Measurements from ENCODE around the gene CANT1.

The CANT1 gene

DNA sequence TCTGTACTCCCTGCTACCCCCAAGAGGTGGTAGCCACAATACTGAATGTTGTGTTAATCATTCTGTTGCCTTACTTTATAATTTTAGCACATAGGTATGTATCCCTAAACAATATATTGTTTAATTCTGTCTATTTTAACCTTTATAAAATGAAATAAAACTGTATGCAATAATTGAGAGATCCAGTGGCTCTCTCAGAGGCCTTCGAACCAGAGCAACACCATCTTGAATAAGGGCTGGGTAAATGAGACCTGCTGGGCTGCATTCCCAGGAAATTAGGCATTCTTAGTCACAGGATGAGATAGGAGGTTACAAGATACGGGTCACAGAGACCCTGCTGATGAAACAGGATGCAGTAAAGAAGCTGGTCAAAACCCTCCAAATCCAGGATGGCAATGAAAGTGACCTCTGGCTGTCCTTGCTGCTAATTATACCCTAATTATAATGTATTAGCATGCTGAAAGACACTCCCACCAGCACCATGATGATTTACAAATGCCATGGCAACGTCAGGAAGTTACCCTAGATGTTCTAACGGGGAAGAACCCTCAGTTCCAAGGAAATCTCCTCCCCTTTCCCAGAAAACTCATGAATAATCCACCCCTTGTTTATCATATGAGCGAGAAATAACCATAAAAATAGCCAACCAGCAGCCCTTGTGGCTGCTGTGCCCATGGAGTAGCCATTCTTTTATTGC is 2.0 kb upstream of the CANT1 start:
- Histone ChIP-seq H3K4me1 (ENCODE audit: insufficient read depth, low read length) (peaks cover 23% of the 10 kb centered on the region), H3K9ac (ENCODE audit: low read length) (no peak overlapping the region), H3K36me3 (ENCODE audit: insufficient read depth, low read length) (no peaks in the 10 kb centered on the region), H3K4me3 (ENCODE audit: low read depth in 1 of 2, low read length in 2 of 2) (no peak overlapping the region), H3K27me3 (ENCODE audit: control insufficient read depth in 1 of 2, insufficient read depth in 2 of 2, low read length in 2 of 2) (no peaks in the 10 kb centered on the region), H3K9me3 (ENCODE audit: low read length) (no peaks in the 10 kb centered on the region), H3K27ac (ENCODE audit: low read depth, low read length) (no peak overlapping the region)

DNA sequence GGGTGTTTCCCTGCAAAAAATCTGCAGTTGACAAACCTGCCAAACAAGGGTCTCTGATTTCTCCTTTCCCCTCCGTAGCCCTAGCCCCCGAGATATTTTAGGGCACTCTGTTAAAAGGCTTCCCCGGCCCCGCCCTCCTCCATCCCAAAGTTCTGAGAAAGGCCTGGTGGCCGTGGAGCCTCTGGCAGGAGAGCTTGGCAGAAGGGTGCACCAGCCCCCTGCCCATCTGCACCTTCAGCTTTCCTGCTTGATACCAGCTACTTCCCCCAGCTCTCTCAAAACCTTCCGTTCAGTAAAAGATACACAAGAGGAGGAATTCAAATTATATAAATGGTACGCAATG is 711 bp upstream of the CANT1 start:
- Histone ChIP-seq H3K4me1 (ENCODE audit: insufficient read depth, low read length) (peaks cover 28% of the 10 kb centered on the region), H3K27ac (ENCODE audit: low read depth, low read length) (no peak overlapping the region), H3K27me3 (ENCODE audit: control insufficient read depth in 1 of 2, insufficient read depth in 2 of 2, low read length in 2 of 2) (no peaks in the 10 kb centered on the region), H3K9me3 (ENCODE audit: low read length) (no peaks in the 10 kb centered on the region), H3K9ac (ENCODE audit: low read length) (peak overlapping the region; percentile 28), H3K4me3 (ENCODE audit: low read depth in 1 of 2, low read length in 2 of 2) (peak overlapping the region; percentile 33 to 80), H3K36me3 (ENCODE audit: insufficient read depth, low read length) (no peaks in the 10 kb centered on the region)

DNA sequence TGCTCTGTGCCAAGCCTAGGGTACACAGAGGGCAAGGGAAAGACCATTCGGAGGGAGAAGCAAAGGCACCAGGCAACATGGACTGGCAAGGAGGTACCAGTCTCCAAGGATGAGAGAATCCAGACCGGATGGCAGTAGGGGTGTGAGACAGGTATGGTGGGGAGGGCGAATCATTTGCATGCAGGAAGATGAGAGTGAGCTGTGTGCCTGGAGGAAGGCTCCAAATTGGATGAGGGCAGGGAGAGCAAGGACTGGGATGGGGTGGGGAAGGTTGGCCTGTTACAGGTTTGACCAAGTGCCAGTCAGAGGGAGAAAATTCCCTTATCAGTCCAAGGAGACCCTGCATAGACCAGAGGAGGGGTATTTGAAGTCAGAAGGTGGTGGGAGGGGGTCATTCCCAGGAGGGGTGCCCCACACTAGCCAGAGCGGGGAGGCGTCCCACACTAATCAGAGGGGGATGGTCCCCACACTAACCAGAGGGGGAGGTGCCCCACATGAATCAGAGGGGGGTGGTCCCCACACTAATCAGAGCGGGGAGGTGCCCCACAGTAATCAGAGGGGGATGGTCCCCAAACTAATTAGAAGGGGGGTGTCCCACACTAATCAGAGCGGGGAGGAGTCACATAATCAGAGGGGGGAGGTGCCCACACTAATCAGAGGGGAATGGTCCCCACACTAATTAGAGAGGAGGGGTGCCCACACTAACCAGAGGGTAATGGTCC is 737 bp downstream of the CANT1 start:
- H3K4me3 ChIP-seq (ENCODE audit: low read depth in 1 of 2, low read length in 2 of 2) = peak overlapping the region; percentile 33 to 80
- peak overlapping the region; percentile 34 for H3K27ac ChIP-seq (ENCODE audit: low read depth, low read length)
- H3K27me3 ChIP-seq (ENCODE audit: control insufficient read depth in 1 of 2, insufficient read depth in 2 of 2, low read length in 2 of 2) = no peaks in the 10 kb centered on the region
- H3K4me1 ChIP-seq (ENCODE audit: insufficient read depth, low read length) = peaks cover 28% of the 10 kb centered on the region
- H3K9me3 ChIP-seq (ENCODE audit: low read length) = no peaks in the 10 kb centered on the region
- H3K36me3 ChIP-seq (ENCODE audit: insufficient read depth, low read length) = no peaks in the 10 kb centered on the region
- peak overlapping the region; percentile 65 for H3K9ac ChIP-seq (ENCODE audit: low read length)

DNA sequence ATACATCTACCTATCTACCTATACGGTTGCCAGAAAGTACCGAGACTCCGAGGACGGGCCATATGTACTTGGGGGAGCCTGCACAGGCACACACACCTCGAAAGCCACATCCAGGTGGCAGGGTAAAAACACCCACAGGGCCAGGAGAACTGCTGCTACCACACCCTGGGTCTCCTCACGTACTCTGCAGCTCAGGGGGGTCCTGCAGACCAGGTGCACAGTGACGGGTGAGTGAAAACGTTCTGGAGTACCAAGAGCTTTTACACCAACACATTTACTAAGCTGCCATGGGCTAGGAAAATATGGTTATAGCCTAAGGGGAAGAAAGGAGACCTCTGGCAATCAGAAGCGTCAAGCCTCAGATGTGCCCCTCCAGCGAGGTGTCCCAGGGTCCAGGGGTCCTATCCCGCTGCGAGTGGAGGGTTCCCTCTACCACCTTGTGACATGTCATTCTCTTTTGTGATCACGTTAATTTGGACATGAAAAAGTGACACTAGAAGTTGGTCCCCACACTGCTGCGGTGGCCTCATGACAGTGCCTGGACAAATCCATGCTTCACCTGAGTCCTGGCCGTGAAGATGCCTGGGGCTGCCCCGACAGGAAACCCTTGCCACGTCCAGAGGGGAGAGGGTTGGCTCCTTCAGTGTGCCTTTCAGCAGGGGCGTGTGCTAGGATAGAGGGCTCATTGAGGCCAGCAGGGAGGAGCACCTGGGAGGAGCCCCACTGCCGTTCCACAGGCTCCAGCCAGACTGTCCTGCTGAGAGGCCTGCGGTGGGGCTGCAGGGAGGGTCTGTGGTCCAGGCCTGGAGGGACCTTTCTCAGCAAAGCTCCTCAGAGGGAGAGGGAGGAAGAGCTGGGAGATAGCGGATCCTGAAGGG is 1.8 kb downstream of the CANT1 start:
- peaks cover 28% of the 10 kb centered on the region for H3K4me1 ChIP-seq (ENCODE audit: insufficient read depth, low read length)
- no peaks in the 10 kb centered on the region for H3K36me3 ChIP-seq (ENCODE audit: insufficient read depth, low read length)
- H3K27me3 ChIP-seq (ENCODE audit: control insufficient read depth in 1 of 2, insufficient read depth in 2 of 2, low read length in 2 of 2) = no peaks in the 10 kb centered on the region
- no peak overlapping the region for H3K9ac ChIP-seq (ENCODE audit: low read length)
- no peak overlapping the region for H3K27ac ChIP-seq (ENCODE audit: low read depth, low read length)
- H3K4me3 ChIP-seq (ENCODE audit: low read depth in 1 of 2, low read length in 2 of 2) = no peak overlapping the region
- no peaks in the 10 kb centered on the region for H3K9me3 ChIP-seq (ENCODE audit: low read length)

DNA sequence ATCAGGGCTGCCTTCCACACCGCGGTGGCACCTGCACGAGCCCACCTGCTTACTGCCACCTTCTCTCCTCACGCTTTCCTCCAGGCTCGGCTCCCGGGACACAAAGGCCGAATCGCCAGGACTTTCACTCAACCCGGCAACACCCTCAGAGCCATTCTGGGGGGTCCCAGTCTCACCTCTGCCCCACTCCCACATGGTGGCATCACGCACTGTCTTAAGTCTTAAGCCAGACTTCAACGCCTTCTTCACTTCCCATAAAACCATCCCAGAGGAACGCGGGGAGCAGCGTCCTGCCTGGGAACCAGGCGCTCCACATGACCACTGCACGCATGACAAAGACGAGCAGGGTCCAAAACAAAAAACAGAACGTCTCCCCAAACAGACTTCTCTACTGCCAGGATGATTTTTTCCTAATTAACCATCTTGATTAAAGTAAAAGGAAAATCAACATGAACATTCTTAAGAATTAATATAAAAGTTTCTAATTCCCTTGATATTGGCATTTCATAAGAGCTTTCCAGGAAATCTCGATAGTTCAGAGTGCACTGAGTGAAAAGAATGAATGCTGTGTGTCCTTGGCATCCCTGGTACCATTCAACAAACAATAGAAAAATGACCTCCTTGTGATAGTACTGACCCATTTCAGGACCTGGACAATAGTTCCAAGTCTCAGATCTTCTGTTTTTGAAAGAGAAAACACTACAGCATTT is 2.6 kb downstream of the CANT1 start:
- peaks cover 28% of the 10 kb centered on the region for H3K4me1 ChIP-seq (ENCODE audit: insufficient read depth, low read length)
- no peak overlapping the region for H3K27ac ChIP-seq (ENCODE audit: low read depth, low read length)
- H3K36me3 ChIP-seq (ENCODE audit: insufficient read depth, low read length) = no peaks in the 10 kb centered on the region
- H3K27me3 ChIP-seq (ENCODE audit: control insufficient read depth in 1 of 2, insufficient read depth in 2 of 2, low read length in 2 of 2) = no peaks in the 10 kb centered on the region
- no peak overlapping the region for H3K4me3 ChIP-seq (ENCODE audit: low read depth in 1 of 2, low read length in 2 of 2)
- no peak overlapping the region for H3K9ac ChIP-seq (ENCODE audit: low read length)
- H3K9me3 ChIP-seq (ENCODE audit: low read length) = no peaks in the 10 kb centered on the region

DNA sequence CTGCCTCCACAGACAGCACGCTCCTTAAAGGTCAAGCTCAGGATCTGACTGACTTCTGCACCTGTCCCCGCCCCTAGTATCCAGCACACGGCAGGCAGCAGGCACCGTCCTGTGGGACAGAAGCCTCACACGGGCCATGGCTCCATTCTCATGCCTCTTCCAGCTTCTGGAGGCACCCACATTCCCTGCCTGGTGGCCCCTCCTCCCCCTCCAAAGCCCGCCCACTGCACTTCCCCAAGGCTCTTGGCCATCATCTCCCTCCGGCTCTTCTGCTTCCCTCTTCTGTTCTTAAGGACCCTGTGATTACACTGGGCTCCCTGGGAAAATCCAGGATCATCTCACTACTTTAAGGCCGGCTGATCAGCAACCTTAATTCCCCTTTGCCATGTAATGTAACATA is 3.5 kb downstream of the CANT1 start:
- H3K27ac ChIP-seq (ENCODE audit: low read depth, low read length) = no peak overlapping the region
- H3K9me3 ChIP-seq (ENCODE audit: low read length) = no peaks in the 10 kb centered on the region

DNA sequence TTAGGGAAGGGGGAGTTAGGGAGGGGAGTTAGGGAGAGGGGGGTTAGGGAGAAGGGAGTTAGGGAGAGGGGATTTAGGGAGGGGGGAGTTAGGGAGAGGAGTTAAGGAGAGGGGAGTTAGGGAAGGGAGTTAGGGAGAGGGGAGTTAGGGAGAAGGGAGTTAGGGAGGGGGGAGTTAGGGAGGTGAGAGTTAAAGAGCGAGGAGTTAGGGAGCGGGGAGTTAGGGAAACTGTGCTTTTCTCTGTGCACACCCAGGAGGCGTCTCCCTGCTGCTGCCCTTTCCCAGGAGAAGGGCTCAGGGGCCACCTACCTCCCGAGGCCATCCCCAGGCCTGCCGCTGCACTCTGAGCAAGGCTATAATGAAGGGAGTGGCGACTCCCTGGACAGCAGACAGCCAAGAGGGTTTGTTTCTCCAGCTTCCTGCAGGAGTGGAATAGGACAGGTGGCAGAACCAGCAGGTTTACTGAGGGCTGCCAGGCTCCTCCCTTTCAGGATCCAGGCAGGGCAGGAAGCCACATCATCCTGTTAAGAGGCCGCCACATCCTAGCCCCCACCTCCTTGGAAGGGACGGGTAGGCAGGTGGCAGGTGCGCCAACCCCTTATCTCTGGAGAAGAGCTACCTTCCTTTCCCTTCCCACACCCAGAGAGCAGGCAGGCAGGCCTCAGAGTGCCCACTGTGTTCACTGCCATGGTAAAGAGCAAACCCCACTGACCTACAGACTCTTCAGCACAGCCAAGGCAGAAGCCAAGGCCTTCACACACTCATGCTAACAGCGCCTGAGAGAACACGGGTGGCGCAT is 4.3 kb downstream of the CANT1 start:
- H3K4me1 ChIP-seq (ENCODE audit: insufficient read depth, low read length) = peaks cover 26% of the 10 kb centered on the region
- no peaks in the 10 kb centered on the region for H3K27me3 ChIP-seq (ENCODE audit: control insufficient read depth in 1 of 2, insufficient read depth in 2 of 2, low read length in 2 of 2)
- no peaks in the 10 kb centered on the region for H3K36me3 ChIP-seq (ENCODE audit: insufficient read depth, low read length)
- H3K4me3 ChIP-seq (ENCODE audit: low read depth in 1 of 2, low read length in 2 of 2) = no peak overlapping the region
- H3K27ac ChIP-seq (ENCODE audit: low read depth, low read length) = no peak overlapping the region
- H3K9ac ChIP-seq (ENCODE audit: low read length) = no peak overlapping the region
- no peaks in the 10 kb centered on the region for H3K9me3 ChIP-seq (ENCODE audit: low read length)

More for the DNA sequence above, 3.5 kb downstream of the CANT1 start:
- H3K4me3 ChIP-seq (ENCODE audit: low read depth in 1 of 2, low read length in 2 of 2) = no peak overlapping the region
- H3K9ac ChIP-seq (ENCODE audit: low read length) = no peak overlapping the region
- H3K36me3 ChIP-seq (ENCODE audit: insufficient read depth, low read length) = no peaks in the 10 kb centered on the region
- no peaks in the 10 kb centered on the region for H3K27me3 ChIP-seq (ENCODE audit: control insufficient read depth in 1 of 2, insufficient read depth in 2 of 2, low read length in 2 of 2)
- peaks cover 28% of the 10 kb centered on the region for H3K4me1 ChIP-seq (ENCODE audit: insufficient read depth, low read length)

DNA sequence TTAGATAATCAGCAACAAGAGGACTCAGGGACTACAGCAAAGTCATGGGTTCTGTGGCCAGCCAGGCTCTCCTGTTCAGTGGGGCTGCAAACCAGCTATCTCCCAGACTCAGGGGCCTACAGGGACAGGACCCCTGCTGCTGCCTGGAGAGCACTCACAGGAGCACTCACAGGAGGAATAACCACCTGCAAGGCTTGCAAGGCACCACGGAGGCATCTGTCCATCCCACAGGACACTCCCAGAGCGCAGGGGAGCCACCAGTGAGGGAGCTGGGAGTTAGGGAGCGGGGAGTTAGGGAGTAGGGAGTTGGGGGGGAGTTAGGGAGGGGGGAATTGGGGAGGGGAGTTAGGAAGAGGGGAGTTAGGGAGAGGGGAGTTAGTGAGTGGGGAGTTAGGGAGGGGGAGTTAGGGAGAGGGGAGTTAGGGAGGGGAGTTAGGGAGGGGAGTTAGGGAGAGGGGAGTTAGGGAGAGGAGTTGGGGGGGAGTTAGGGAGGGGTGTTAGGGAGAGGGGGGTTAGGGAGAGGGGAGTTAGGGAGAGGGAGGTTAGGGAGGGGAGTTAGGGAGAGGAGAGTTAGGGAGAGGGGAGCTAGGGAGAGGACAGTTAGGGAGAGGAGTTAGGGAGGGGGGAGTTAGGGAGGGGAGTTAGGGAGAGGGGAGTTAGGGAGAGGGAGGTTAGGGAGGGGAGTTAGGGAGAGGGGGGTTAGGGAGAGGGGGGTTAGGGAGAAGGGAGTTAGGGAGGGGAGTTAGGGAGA is 5.7 kb downstream of the CANT1 start:
- Histone ChIP-seq H3K9ac (ENCODE audit: low read length) (no peak overlapping the region), H3K27me3 (ENCODE audit: control insufficient read depth in 1 of 2, insufficient read depth in 2 of 2, low read length in 2 of 2) (no peaks in the 10 kb centered on the region), H3K9me3 (ENCODE audit: low read length) (no peaks in the 10 kb centered on the region), H3K4me1 (ENCODE audit: insufficient read depth, low read length) (peaks cover 22% of the 10 kb centered on the region), H3K27ac (ENCODE audit: low read depth, low read length) (no peak overlapping the region), H3K4me3 (ENCODE audit: low read depth in 1 of 2, low read length in 2 of 2) (no peak overlapping the region), H3K36me3 (ENCODE audit: insufficient read depth, low read length) (no peaks in the 10 kb centered on the region)

DNA sequence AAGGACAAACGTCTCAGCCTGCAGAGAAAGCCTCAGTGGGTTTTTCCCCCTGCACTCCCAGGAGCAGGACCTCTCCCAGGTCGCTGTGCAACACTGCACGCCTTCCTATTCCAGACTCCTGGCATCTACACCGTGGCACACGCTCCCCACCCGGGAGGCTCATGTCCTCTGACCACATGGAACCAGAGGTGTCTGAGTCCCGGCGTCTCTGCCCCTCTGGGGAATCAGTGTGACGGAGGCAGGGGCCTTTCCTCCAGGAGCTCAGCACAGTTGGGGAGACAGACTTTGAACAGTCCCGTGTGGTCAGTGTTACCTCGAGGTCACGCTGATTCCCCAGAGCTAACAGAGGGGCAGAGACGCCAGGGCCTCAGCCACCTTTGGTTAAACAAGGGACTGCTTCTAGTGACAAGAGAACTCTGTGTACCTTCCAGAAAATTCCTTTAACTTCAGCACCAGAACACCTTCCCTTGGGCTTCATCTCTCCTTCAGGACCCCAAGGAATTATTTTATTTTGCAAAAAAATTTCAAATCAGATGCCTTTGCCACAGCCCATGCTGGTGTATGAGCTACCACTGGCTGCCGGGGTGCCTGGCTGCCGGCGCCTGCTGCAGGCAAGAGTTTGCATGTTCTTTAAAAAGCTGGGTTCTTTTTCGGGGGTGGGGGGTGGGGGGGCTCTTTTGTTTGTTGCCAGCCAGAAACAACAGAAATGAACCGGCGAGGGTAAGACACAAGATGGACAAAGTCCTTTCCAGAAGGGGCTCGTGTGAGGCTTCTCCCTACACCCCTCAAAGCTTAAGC is 6.6 kb downstream of the CANT1 start:
- peaks cover 3% of the 10 kb centered on the region for H3K36me3 ChIP-seq (ENCODE audit: insufficient read depth, low read length)
- H3K4me3 ChIP-seq (ENCODE audit: low read depth in 1 of 2, low read length in 2 of 2) = no peak overlapping the region
- H3K4me1 ChIP-seq (ENCODE audit: insufficient read depth, low read length) = peaks cover 14% of the 10 kb centered on the region
- H3K27ac ChIP-seq (ENCODE audit: low read depth, low read length) = no peak overlapping the region
- H3K9ac ChIP-seq (ENCODE audit: low read length) = no peak overlapping the region
- H3K9me3 ChIP-seq (ENCODE audit: low read length) = no peaks in the 10 kb centered on the region
- no peaks in the 10 kb centered on the region for H3K27me3 ChIP-seq (ENCODE audit: control insufficient read depth in 1 of 2, insufficient read depth in 2 of 2, low read length in 2 of 2)

Measured in muscle layer of colon (tissue), 2 donors.